NCI-H2107 (cell line): Measurements from ENCODE around the gene GAGE10.
A peak's percentile ranks its signal among the peaks of the same experiment; 100 is the strongest.

Source experiments
- DNase-seq: peaks from one replicate; lab custom pipeline; 2025; lab: John Stamatoyannopoulos, UW

Gene GAGE10

GRCh38 chrX:49303346-49303745 lies at the start of gene GAGE10:
Gene GAGE10 (plus strand): TSS chrX:49303646. CDS start chrX:49304860, 1,214 bp downstream.
- DNase-seq: no peak

- DNase-seq: no peak
These were observed 48.8 kb upstream of the GAGE10 start for GRCh38 chrX:49254639-49255038.

GRCh38 chrX:49256268-49256995 lies 47.0 kb upstream of the GAGE10 start:
- DNase-seq: no peak

- DNase-seq: no peak
These were observed 46.2 kb upstream of the GAGE10 start for GRCh38 chrX:49257074-49257790.

- DNase-seq: no peak
These were observed 45.3 kb upstream of the GAGE10 start for GRCh38 chrX:49257846-49258748.

GRCh38 chrX:49258749-49259124 lies 44.7 kb upstream of the GAGE10 start:
- no peak for DNase-seq

- DNase-seq: no peak
These were observed 43.0 kb upstream of the GAGE10 start for GRCh38 chrX:49260221-49260985.

GRCh38 chrX:49262603-49263002 lies 40.8 kb upstream of the GAGE10 start:
- DNase-seq: no peak

- no peak for DNase-seq
These were observed 39.8 kb upstream of the GAGE10 start for GRCh38 chrX:49263631-49264030.

GRCh38 chrX:49264460-49264859 lies 39.0 kb upstream of the GAGE10 start, which contains the start of gene FOXP3:
Gene FOXP3 (minus strand): TSS chrX:49264710. CDS start chrX:49258505, 6,205 bp downstream.
- DNase-seq: no peak

GRCh38 chrX:49266523-49267445 lies 36.7 kb upstream of the GAGE10 start:
- DNase-seq: no peak

GRCh38 chrX:49268702-49269009 lies 34.8 kb upstream of the GAGE10 start:
- no peak for DNase-seq

GRCh38 chrX:49269010-49269766 lies 34.3 kb upstream of the GAGE10 start:
- DNase-seq: peak; percentile 97

GRCh38 chrX:49269767-49270248 lies 33.6 kb upstream of the GAGE10 start, which contains the start of gene PPP1R3F:
Gene PPP1R3F (plus strand): TSS chrX:49269793. CDS start chrX:49269870, 77 bp downstream.
- no peak for DNase-seq

- DNase-seq: no peak
These were observed 33.1 kb upstream of the GAGE10 start for GRCh38 chrX:49270249-49270921.

- DNase-seq: no peak
These were observed 32.1 kb upstream of the GAGE10 start for GRCh38 chrX:49271341-49271740.

GRCh38 chrX:49272421-49272820 lies 31.0 kb upstream of the GAGE10 start:
- DNase-seq: no peak

- DNase-seq: no peak
These were observed 30.2 kb upstream of the GAGE10 start for GRCh38 chrX:49273181-49273727.

- DNase-seq: no peak
These were observed 27.2 kb upstream of the GAGE10 start for GRCh38 chrX:49276207-49276606.
